Effector CD8-positive, alpha-beta T cell (primary cell): ENCODE measurements around the gene CAPN9.
"Not testable (repeated sequence)": the region's sequence is repeated elsewhere in the genome, so short reads cannot be mapped to it uniquely, and the experiment has no call there.

Source experiments
- DNase-seq: peaks from one replicate; lab custom pipeline; 2025; lab: John Stamatoyannopoulos, UW

CAPN9 gene

GRCh38 chr1:230823931-230824381 is 76.8 kb downstream of the CAPN9 start:
- DNase-seq = no peak

GRCh38 chr1:230824551-230824918 is 77.3 kb downstream of the CAPN9 start:
- no peak for DNase-seq

- no peak for DNase-seq
Observed at GRCh38 chr1:230824919-230825721, 77.9 kb downstream of the CAPN9 start.

- no peak for DNase-seq
Observed at GRCh38 chr1:230825761-230826160, 78.6 kb downstream of the CAPN9 start.

- no peak for DNase-seq
Observed at GRCh38 chr1:230826166-230826875, 79.1 kb downstream of the CAPN9 start.

- no peak for DNase-seq
Observed at GRCh38 chr1:230827081-230827681, 80.0 kb downstream of the CAPN9 start.

GRCh38 chr1:230827801-230828200 is 80.6 kb downstream of the CAPN9 start:
- DNase-seq = no peak

- DNase-seq = no peak
Observed at GRCh38 chr1:230828421-230828820, 81.2 kb downstream of the CAPN9 start.

- no peak for DNase-seq
Observed at GRCh38 chr1:230831771-230832170, 84.6 kb downstream of the CAPN9 start.

GRCh38 chr1:230832476-230832875 is 85.3 kb downstream of the CAPN9 start:
- DNase-seq = no peak

GRCh38 chr1:230833511-230833910 is 86.3 kb downstream of the CAPN9 start:
- no peak for DNase-seq

- no peak for DNase-seq
Observed at GRCh38 chr1:230834292-230834691, 87.1 kb downstream of the CAPN9 start.

GRCh38 chr1:230836347-230836746 is 89.2 kb downstream of the CAPN9 start:
- no peak for DNase-seq

GRCh38 chr1:230836793-230837192 is 89.6 kb downstream of the CAPN9 start:
- DNase-seq = no peak

- no peak for DNase-seq
Observed at GRCh38 chr1:230839173-230839572, 92.0 kb downstream of the CAPN9 start.

GRCh38 chr1:230842801-230843200 is 95.6 kb downstream of the CAPN9 start:
- DNase-seq = no peak

GRCh38 chr1:230843503-230844309 is 96.5 kb downstream of the CAPN9 start:
- DNase-seq = no peak

- no peak for DNase-seq
Observed at GRCh38 chr1:230844561-230844960, 97.4 kb downstream of the CAPN9 start.

GRCh38 chr1:230845184-230845583 is 98.0 kb downstream of the CAPN9 start:
- DNase-seq = not testable (repeated sequence)

GRCh38 chr1:230848235-230848634 is 101.0 kb downstream of the CAPN9 start:
- no peak for DNase-seq

- DNase-seq = no peak
Observed at GRCh38 chr1:230849451-230850224, 102.5 kb downstream of the CAPN9 start.
